OCI-LY3 (cell line): ENCODE measurements around the gene VWC2.

ENCODE experiments used
- H2AFZ ChIP-seq: fragments of 200-600, 300-600 bp; shearing (Covaris generic); 2 replicates; pipeline ENCODE4 v1.6.0; 2014; ENCODE audit warnings: antibody characterized with exemption, low read depth, low read length
- H3K27ac ChIP-seq: fragments of 200-600, 300-600 bp; sonication (generic); 2 replicates; pipeline ENCODE4 v1.5.1; 2014; ENCODE audit warnings: mild to moderate bottlenecking, low read length, moderate library complexity, mixed read lengths
- H3K27me3 ChIP-seq: fragments of 200-600, 300-600 bp; sonication (generic); 2 replicates; pipeline ENCODE4 v1.6.1; 2014; ENCODE audit warnings: low read depth, low read length, mixed read lengths
- H3K36me3 ChIP-seq: fragments of 200-600, 300-600 bp; sonication (generic); replicated peaks from 2 replicates; pipeline ENCODE3; 2014; ENCODE audit warnings: low read depth, low read length, mixed read lengths
- H3K4me1 ChIP-seq: fragments of 300-600, 200-600 bp; sonication (generic); 2 replicates; pipeline ENCODE4 v1.6.1; 2014; ENCODE audit warnings: low read length, mixed read lengths
- H3K4me2 ChIP-seq: fragments of 200-600, 300-600 bp; sonication (generic); 2 replicates; pipeline ENCODE4 v1.6.1; 2014; ENCODE audit warnings: low read length, mixed read lengths
- H3K4me3 ChIP-seq: fragments of 300-600, 200-600 bp; sonication (generic); 2 replicates; pipeline ENCODE4 v1.5.1; 2014; ENCODE audit warnings: antibody characterized with exemption, mild to moderate bottlenecking, low read length, moderate library complexity
- H3K79me2 ChIP-seq: fragments of 300-600, 200-600 bp; shearing (Covaris generic); 2 replicates; pipeline ENCODE4 v1.6.1; 2014; ENCODE audit warnings: mild to moderate bottlenecking, low read length, mixed read lengths
- H3K9ac ChIP-seq: fragments of 300-600, 200-600 bp; shearing (Covaris generic); 2 replicates; pipeline ENCODE4 v1.6.0; 2014; ENCODE audit warnings: mild to moderate bottlenecking, low read length, moderate library complexity
- H3K9me3 ChIP-seq: fragments of 200-600, 300-600 bp; shearing (Covaris generic); 2 replicates; pipeline ENCODE4 v1.6.1; 2014; ENCODE audit warnings: low read length, mixed read lengths; ENCODE audit not compliant: insufficient read depth
- H4K20me1 ChIP-seq: fragments of 200-600, 300-600 bp; sonication (generic); 2 replicates; pipeline ENCODE4 v1.6.1; 2016; ENCODE audit warnings: low read length, mixed read lengths; ENCODE audit not compliant: insufficient read depth
- CTCF ChIP-seq: fragments of 200-600, 300-600 bp; sonication (generic); IDR thresholded peaks from 2 replicates; pipeline ENCODE4 v1.5.1; 2014; ENCODE audit warnings: antibody characterized with exemption, low read length, low read depth
- EZH2phosphoT487 ChIP-seq: fragments of 200-600 bp; shearing (Covaris generic); IDR thresholded peaks from 2 replicates; pipeline ENCODE4 v1.6.1; 2018; ENCODE audit warnings: antibody characterized with exemption, mixed run types, low read depth

Gene VWC2

DNA sequence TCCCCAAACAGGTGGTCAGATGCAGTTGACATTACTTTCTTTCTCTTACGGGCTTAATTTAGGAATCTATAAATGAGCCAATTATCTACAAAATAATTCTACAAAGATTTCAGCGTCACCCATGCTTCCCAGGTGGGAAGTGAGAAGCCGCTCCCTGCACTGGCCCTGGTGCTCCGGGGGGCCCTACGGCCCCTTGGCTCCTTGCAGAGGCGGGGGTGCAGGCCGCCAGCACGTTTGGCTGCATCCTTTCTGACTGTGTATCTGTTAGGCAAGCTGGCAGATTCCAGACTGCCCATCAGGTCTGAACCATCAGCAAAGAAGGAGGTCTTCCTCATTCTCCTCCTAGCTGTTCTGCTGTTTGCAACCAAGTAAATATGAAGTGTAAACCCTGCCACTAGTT is 16.3 kb downstream of the VWC2 start:
- no peak overlapping the region for H3K4me3 ChIP-seq
- H3K79me2 ChIP-seq, result no peaks in the 10 kb centered on the region
- peaks cover 3% of the 10 kb centered on the region; the same call in 1 of the 2 replicates for H3K4me1 ChIP-seq
- H3K27me3 ChIP-seq, result peaks cover 24% of the 10 kb centered on the region
- H3K9ac ChIP-seq, result no peak overlapping the region
- TF ChIP-seq EZH2phosphoT487 (no peak), CTCF (no peak)
- H2AFZ ChIP-seq, result no peak overlapping the region
- no peak overlapping the region for H3K27ac ChIP-seq
- H3K4me2 ChIP-seq, result no peak overlapping the region
- no peaks in the 10 kb centered on the region for H3K9me3 ChIP-seq
- H4K20me1 ChIP-seq, result no peaks in the 10 kb centered on the region
- no peaks in the 10 kb centered on the region for H3K36me3 ChIP-seq

DNA sequence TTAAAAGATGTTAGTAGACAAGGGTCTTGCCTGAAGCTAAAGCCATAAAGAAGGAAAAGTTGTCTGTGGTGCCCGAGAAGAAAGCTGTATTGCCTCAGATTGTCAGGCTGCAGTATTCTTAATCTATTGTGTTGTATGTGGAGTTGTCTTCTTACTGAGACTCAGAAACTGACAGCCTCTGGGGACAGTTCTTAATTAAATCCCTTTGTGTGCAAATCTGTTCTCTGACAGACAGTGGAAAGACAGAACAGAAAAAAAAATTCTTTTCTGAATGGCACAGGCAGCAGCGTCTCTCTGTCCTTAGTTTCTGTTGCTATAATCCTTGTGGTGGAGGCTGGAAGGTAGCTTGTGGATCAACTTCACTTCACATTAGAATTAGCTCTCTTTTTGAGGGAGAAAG is 16.8 kb downstream of the VWC2 start:
- H3K4me2 ChIP-seq, result peak overlapping the region; percentile 41; the same call in 1 of the 2 replicates
- H2AFZ ChIP-seq, result no peak overlapping the region
- TF ChIP-seq CTCF (no peak), EZH2phosphoT487 (no peak)
- H3K9me3 ChIP-seq, result no peaks in the 10 kb centered on the region
- H3K4me1 ChIP-seq, result peaks cover 3% of the 10 kb centered on the region; the same call in 1 of the 2 replicates
- H3K4me3 ChIP-seq, result no peak overlapping the region
- H3K27me3 ChIP-seq, result peaks cover 25% of the 10 kb centered on the region
- H3K36me3 ChIP-seq, result no peaks in the 10 kb centered on the region
- no peaks in the 10 kb centered on the region for H4K20me1 ChIP-seq
- H3K9ac ChIP-seq, result no peak overlapping the region
- H3K27ac ChIP-seq, result no peak overlapping the region
- no peaks in the 10 kb centered on the region for H3K79me2 ChIP-seq

DNA sequence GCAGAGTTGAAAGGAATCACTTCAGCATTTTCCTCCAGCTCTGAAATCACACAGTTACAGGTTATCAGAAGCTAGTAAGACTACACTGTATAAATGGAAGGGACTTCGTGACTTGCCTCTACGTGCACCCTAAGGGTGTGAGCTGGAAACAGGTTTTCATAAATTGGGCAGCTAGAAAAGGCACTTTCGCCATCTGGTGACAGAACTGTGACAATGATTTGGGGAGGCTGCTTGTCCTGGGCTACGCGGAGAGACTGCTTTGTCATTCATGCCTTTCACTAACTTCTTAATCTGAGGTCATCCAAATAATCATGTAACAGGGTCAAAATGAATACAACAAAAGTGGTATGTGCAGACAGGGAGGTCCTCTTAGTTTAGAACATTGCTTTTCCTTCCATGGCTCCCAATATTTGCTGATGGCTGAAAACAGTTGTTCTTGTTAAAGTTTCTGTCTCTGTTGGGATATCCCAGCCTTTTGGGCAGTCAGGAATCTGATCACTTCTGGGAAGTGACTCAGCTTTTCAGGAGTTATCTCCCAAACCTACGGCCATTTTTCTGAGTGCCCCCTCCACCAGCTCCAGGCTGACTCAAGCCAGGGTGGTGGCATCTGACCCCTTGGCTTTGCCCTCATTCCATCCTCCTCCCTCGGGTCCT is 17.8 kb downstream of the VWC2 start:
- TF ChIP-seq EZH2phosphoT487 (no peak), CTCF (peak; percentile 76)
- H2AFZ ChIP-seq, result peak overlapping the region; percentile 22; the same call in 1 of the 2 replicates
- H4K20me1 ChIP-seq, result no peaks in the 10 kb centered on the region
- no peaks in the 10 kb centered on the region for H3K79me2 ChIP-seq
- peak overlapping the region; percentile 41 for H3K4me2 ChIP-seq
- no peaks in the 10 kb centered on the region for H3K36me3 ChIP-seq
- H3K9me3 ChIP-seq, result no peaks in the 10 kb centered on the region
- no peak overlapping the region for H3K4me3 ChIP-seq
- H3K4me1 ChIP-seq, result peaks cover 3% of the 10 kb centered on the region; the same call in 1 of the 2 replicates
- H3K9ac ChIP-seq, result no peak overlapping the region
- no peak overlapping the region for H3K27ac ChIP-seq
- peaks cover 25% of the 10 kb centered on the region for H3K27me3 ChIP-seq

DNA sequence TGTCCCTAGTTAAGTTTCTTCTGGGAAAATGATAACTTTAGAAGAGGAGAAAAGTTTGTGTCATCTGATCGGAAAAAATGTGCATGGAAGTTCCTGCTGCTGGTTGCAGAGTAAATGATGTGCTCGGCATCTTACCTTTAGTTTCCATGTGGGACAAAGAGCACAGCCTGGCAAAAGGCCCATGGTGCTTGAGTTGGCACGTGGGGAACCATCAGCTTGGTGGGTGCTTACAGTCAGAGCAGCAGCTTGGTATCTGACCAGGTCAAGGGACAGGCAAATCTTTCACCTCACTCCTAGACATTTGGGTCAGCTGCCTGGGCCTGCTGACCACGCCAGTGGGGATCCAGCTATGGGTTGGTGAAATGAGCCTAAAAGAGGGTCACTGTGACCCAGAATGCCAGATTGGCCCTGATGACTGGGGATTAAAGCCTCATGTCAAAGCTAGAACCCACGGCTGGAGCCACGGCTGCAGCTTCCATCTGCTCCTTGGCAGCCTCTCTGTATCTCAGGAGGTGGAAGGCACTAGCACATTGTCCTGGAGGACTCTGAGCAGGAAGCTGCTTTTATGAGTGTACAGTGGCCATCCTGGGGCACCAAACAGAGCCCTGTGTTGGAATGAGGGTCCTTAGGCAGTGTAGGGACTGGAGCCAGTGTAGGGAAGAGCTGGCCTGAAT is 24.7 kb downstream of the VWC2 start:
- no peak overlapping the region for H3K9ac ChIP-seq
- no peaks in the 10 kb centered on the region for H4K20me1 ChIP-seq
- H3K79me2 ChIP-seq, result no peaks in the 10 kb centered on the region
- H3K36me3 ChIP-seq, result no peaks in the 10 kb centered on the region
- TF ChIP-seq CTCF, result no peak
- no peak for TF ChIP-seq EZH2phosphoT487
- no peaks in the 10 kb centered on the region for H3K9me3 ChIP-seq
- H2AFZ ChIP-seq, result no peak overlapping the region
- H3K4me2 ChIP-seq, result no peak overlapping the region
- no peak overlapping the region for H3K4me3 ChIP-seq
- no peak overlapping the region for H3K27ac ChIP-seq
- no peaks in the 10 kb centered on the region for H3K4me1 ChIP-seq
- H3K27me3 ChIP-seq, result peaks cover 5% of the 10 kb centered on the region
